Right kidney (tissue), 9 donors: ENCODE measurements around the gene NBPF19.
A peak's percentile ranks its signal among the peaks of the same experiment; 100 is the strongest.
"Not testable (repeated sequence)": the region's sequence is repeated elsewhere in the genome, so short reads cannot be mapped to it uniquely, and the experiment has no call there.

Source experiments
- DNase-seq: peaks from one replicate; pipeline ENCODE4 v3.0.0-alpha.2; 2016
- long read RNA-seq, 8 donors: transcript quantifications; one replicate each; lab custom pipeline, GENCODE V29; 2026

NBPF19 gene
- long read RNA-seq, donor 1, partial matches to known transcripts = 9 of 9 reads
- long read RNA-seq, donor 1, other reads (novel, unspliced or antisense) = 0 of 9 reads
- long read RNA-seq, donor 2 = 0 reads
- long read RNA-seq, donor 3 = 0 reads
- long read RNA-seq, donor 4, partial matches to known transcripts = 12 of 12 reads
- long read RNA-seq, donor 4, other reads (novel, unspliced or antisense) = 0 of 12 reads
- long read RNA-seq, donor 5 = 0 reads
- long read RNA-seq, donor 6 = 0 reads
- long read RNA-seq, donor 7 = 0 reads
- long read RNA-seq, donor 8, partial matches to known transcripts = 8 of 8 reads
- long read RNA-seq, donor 8, other reads (novel, unspliced or antisense) = 0 of 8 reads

DNA sequence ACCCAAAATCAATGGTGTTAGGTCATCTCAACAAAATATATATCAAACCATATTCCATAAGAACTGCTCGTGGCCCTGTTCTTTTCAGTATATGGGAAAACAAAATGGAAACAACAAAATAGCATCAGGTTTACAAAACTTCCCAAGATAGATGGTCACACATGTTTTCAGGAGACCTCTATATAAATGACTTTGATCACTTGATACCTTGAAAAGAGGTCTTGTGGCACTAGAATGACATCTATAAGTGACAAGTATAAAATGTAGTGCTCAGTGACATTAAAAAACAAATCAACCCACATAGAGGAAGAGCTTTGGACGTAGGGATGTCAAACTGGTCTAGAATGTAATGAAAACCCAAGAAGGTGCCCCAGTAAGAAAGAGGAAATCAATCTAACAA is at the start of gene NBPF19:
Gene NBPF19, plus strand, starts transcription at position 301 of the 400 bp plus-strand sequence. CDS start 888 bp downstream, outside the sequence.
- not testable (repeated sequence) for DNase-seq

DNA sequence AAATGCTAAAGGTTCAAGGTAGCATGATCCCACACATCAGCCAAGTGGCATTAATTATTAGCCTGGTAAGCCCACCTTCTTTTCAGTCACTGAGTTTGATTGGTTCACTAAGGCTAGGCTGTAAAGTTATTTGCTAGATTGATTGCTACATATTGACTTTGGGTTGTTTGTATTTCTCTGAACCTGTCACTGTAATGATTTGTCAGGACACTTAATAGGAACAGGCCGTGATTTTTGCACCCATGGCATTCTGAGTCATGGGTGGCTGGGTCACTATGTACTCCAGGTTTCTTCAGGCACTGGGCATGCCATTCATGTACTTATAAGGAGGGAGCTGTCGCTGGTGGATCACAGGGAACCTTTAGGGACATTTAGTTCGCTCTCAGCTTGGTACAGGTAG is 46.5 kb upstream of the NBPF19 start:
- DNase-seq = not testable (repeated sequence)

GRCh38 chr1:149445451-149445850 is 29.4 kb upstream of the NBPF19 start:
- peak; percentile 11 for DNase-seq

GRCh38 chr1:149452196-149452595 is 22.6 kb upstream of the NBPF19 start:
- not testable (repeated sequence) for DNase-seq

DNA sequence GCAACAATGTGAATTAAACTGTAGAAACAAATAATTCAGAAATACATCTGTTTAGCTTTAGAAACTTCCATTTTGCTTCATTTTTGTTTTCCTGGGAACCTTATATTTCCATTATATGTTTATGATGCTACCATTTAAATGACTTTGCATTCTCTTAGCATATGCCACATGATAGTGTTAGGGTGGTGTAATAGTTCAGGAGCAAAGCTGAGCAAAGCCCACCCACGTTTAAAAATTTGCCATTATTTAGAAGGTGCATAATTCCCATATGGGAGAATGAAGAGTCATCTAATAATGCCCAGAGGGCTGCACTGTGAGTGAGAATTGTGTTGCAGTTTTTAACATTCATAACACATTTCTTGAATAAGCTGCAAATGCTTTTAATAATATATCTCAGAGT is 22.2 kb upstream of the NBPF19 start:
- not testable (repeated sequence) for DNase-seq

DNA sequence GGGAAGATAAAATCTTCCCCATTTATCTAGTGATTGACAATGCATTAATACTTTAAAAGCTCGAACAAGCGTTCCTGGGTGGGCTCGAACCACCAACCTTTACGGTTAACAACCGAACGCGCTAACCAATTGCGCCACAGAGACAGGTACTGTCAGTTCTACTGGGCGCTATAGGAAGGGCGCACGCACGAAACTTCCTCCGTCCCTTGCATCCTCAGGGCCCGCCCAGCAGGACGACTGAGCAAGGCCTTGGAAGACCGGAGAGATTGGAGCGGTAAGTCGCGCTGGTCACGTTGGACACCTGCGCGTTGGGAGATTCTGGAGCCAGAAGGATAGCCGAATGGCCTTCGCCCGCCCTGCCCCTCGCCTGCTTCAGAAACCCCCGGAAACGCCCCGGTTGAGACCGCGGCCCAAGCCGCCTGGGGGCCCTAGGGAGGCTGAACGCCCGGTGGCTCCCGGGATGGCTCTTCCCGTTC is 83.5 kb downstream of the NBPF19 start:
- peak; percentile 30 for DNase-seq

DNA sequence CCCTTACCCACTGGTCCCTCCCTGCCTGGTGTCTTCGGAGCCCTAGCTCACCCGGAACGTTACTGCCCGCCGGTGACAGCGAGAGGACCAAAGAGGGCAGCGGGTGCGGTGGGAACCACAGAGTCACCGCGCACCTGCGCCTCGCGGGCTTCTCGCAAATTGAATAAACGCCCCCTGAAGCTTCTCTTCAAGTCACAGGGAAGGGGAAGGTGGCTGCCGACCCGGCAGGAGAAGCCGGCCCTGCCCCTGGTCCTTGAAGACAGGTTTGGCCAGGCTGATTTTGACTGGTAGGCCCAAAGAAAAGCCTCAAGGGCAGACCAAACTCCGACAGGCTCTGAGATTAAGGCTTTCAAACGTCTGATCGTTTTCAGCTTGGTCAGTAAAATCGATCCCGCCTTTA is 87.0 kb downstream of the NBPF19 start:
- not testable (repeated sequence) for DNase-seq

DNA sequence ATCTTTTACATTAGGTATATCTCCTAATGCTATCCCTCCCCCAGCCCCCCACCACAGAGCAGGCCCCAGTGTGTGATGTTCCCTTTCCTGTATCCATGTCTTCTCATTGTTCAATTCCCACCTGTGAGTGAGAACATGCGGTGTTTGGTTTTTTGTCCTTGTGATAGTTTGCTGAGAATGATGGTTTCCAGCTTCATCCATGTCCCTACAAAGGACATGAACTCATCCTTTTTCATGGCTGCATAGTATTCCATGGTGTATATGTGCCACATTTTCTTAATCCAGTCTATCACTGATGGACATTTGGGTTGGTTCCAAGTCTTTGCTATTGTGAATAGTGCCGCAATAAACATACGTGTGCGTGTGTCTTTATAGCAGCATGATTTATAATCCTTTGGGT is 90.6 kb downstream of the NBPF19 start:
- DNase-seq = not testable (repeated sequence)

- DNase-seq = not testable (repeated sequence)
These were observed 97.9 kb downstream of the NBPF19 start for GRCh38 chr1:149572763-149573162.

- DNase-seq = not testable (repeated sequence)
These were observed 110.7 kb downstream of the NBPF19 start for GRCh38 chr1:149585592-149585991.
